HCT116 (cell line): ENCODE results near the gene KIAA2012. TPM values are rescaled to one million over a fixed set of nuclear protein-coding genes. Genes with fewer than 3 reads are reported as not detected.
A peak's percentile ranks its signal among the peaks of the same experiment; 100 is the strongest.

Experiments
- ATAC-seq: fragments of 200-7000 bp; cut with Tn5 transposase; 2 replicates; pipeline ENCODE4 v1.9.1; 2020; ENCODE audit warnings: mild to moderate bottlenecking, moderate library complexity
- BruUV-seq: library from RNA; stranded (reverse); fragments of 400-500 nt; replicated peaks from 2 replicates; lab custom pipeline; 2021; lab: Mats Ljungman, UMichigan
- CTCF ChIA-PET: fragments of 300-600 bp; sonication (Branson Sonifier 250); formaldehyde crosslinking; loops from one replicate; lab custom pipeline; 2021; ENCODE audit warnings: antibody characterized with exemption; lab: Charles Lee
- POLR2A ChIA-PET: fragments of 300-600, 350-600 bp; sonication (Branson Sonifier 250); formaldehyde crosslinking; loops from one replicate; lab custom pipeline; 2021; ENCODE audit warnings: antibody characterized with exemption; lab: Charles Lee
- RAD21 ChIA-PET, 2 experiments: fragments of 300-600 bp; sonication (Branson Sonifier 250); formaldehyde crosslinking; loops; one replicate each; lab custom pipeline; 2023; ENCODE audit warnings: low total read pairs in 2 of 2; ENCODE audit not compliant: uncharacterized antibody in 2 of 2, unreplicated experiment in 2 of 2, low non-redundant PET in 1 of 2; lab: Charles Lee
- DNase-seq: peaks from one replicate; pipeline ENCODE4 v3.0.0-alpha.2; 2010; ENCODE audit warnings: low read depth, low spot score
- H2AFZ ChIP-seq: fragments of 200-600 bp; shearing (Covaris generic), sonication (generic); 2 replicates; pipeline ENCODE4 v1.6.1; 2017; ENCODE audit warnings: low read depth, mixed run types, mixed read lengths, antibody characterized with exemption, low read length; ENCODE audit not compliant: poor library complexity, severe bottlenecking
- H3K27ac ChIP-seq: 2 replicates; pipeline ENCODE4 v1.5.1; 2012; ENCODE audit warnings: low read depth, low read length
- H3K27me3 ChIP-seq: fragments of 200-600 bp; sonication (generic); 2 replicates; pipeline ENCODE4 v1.6.1; 2016; ENCODE audit warnings: mixed run types, low read length, mixed read lengths; ENCODE audit not compliant: insufficient read depth
- H3K36me3 ChIP-seq, 2 experiments: fragments of 200-500 bp in 1 of 2; fragments of 200-600 bp in 1 of 2; sonication (Bioruptor generic) in 1 of 2; sonication (generic) in 1 of 2; 2 replicates each; pipeline versions ENCODE4 v1.5.1 to v1.6.1; 2014 to 2016; ENCODE audit warnings: low read length in 2 of 2, inconsistent platforms in 1 of 2, mixed read lengths in 1 of 2, mixed run types in 1 of 2; ENCODE audit not compliant: insufficient read depth in 2 of 2, control insufficient read depth in 1 of 2
- H3K4me1 ChIP-seq, 2 experiments: fragments of 200-600 bp in 1 of 2; sonication (generic) in 1 of 2; 2 replicates each; pipeline versions ENCODE4 v1.5.1 to v1.6.1; 2012 to 2017; ENCODE audit warnings: low read length in 2 of 2, inconsistent platforms in 1 of 2, mild to moderate bottlenecking in 1 of 2, mixed read lengths in 1 of 2, mixed run types in 1 of 2, moderate library complexity in 1 of 2; ENCODE audit not compliant: insufficient read depth in 2 of 2, control insufficient read depth in 1 of 2
- H3K4me2 ChIP-seq: fragments of 200-600 bp; sonication (generic); 2 replicates; pipeline ENCODE4 v1.6.1; 2017; ENCODE audit warnings: mixed run types, low read length, mixed read lengths
- H3K4me3 ChIP-seq, 2 experiments: fragments of 200-600 bp in 1 of 2; sonication (generic) in 1 of 2; replicated peaks in 1 of 2; 2 replicates each; pipeline ENCODE4 v1.5.1; 2011 to 2016; ENCODE audit warnings: low read length in 2 of 2, control low read depth in 1 of 2, low read depth in 1 of 2, mild to moderate bottlenecking in 1 of 2, mixed read lengths in 1 of 2, mixed run types in 1 of 2
- H3K79me2 ChIP-seq: fragments of 200-600 bp; sonication (generic); 2 replicates; pipeline ENCODE4 v1.6.1; 2017; ENCODE audit warnings: mild to moderate bottlenecking, mixed run types, low read length, moderate library complexity, mixed read lengths; ENCODE audit not compliant: insufficient read depth
- H3K9ac ChIP-seq: fragments of 200-600 bp; sonication (generic); 2 replicates; pipeline ENCODE4 v1.6.1; 2016; ENCODE audit warnings: low read length, mixed read lengths
- H3K9me2 ChIP-seq: fragments of 200-600 bp; sonication (generic), shearing (Covaris generic); 2 replicates; pipeline ENCODE4 v1.6.1; 2017; ENCODE audit warnings: mixed run types, mild to moderate bottlenecking, moderate library complexity; ENCODE audit not compliant: insufficient read depth
- H3K9me3 ChIP-seq, 2 experiments: fragments of 200-500 bp in 1 of 2; fragments of 200-600 bp in 1 of 2; sonication (Bioruptor generic) in 1 of 2; sonication (generic) in 1 of 2; 2 replicates each; pipeline ENCODE4 v1.6.1; 2014 to 2017; ENCODE audit warnings: low read length in 2 of 2, mixed read lengths in 2 of 2, inconsistent platforms in 1 of 2, low read depth in 1 of 2, mild to moderate bottlenecking in 1 of 2, mixed run types in 1 of 2, moderate library complexity in 1 of 2; ENCODE audit not compliant: control insufficient read depth in 1 of 2, insufficient read depth in 1 of 2
- H4K20me1 ChIP-seq: fragments of 200-600 bp; sonication (generic), shearing (Covaris generic); 2 replicates; pipeline ENCODE4 v1.6.1; 2017; ENCODE audit warnings: mixed run types, mild to moderate bottlenecking, moderate library complexity; ENCODE audit not compliant: insufficient read depth
- CBX3 ChIP-seq: IDR thresholded peaks from 2 replicates; pipeline ENCODE4 v1.6.1; 2012; ENCODE audit warnings: low read depth
- CTCF ChIP-seq, 3 experiments: fragments of 200-600 bp in 1 of 3; sonication (generic) in 1 of 3; IDR thresholded peaks in 2 of 3; conservative IDR thresholded peaks in 1 of 3; 2 replicates each; pipeline ENCODE4 v1.5.1; 2012 to 2017; ENCODE audit warnings: low read depth in 2 of 3, low read length in 2 of 3, antibody characterized with exemption in 1 of 3, borderline replicate concordance in 1 of 3, control low read depth in 1 of 3, mild to moderate bottlenecking in 1 of 3, mixed read lengths in 1 of 3, mixed run types in 1 of 3, moderate library complexity in 1 of 3; ENCODE audit not compliant: insufficient read depth in 1 of 3
- ELF1 ChIP-seq: IDR thresholded peaks from 2 replicates; pipeline ENCODE4 v1.6.1; 2012; ENCODE audit warnings: low read depth, borderline replicate concordance
- EZH2 ChIP-seq: fragments of 200-600 bp; sonication (generic); IDR thresholded peaks from 2 replicates; pipeline ENCODE4 v1.6.1; 2017; ENCODE audit warnings: antibody characterized with exemption, mixed run types
- FOSL1 ChIP-seq: IDR thresholded peaks from 2 replicates; pipeline ENCODE4 v1.6.1; 2012; ENCODE audit warnings: low read depth
- POLR2A ChIP-seq: IDR thresholded peaks from 2 replicates; pipeline ENCODE4 v1.7.0; 2011; ENCODE audit warnings: borderline replicate concordance; ENCODE audit not compliant: insufficient read depth, insufficient read length; ENCODE audit errors: extremely low read depth
- RAD21 ChIP-seq: IDR thresholded peaks from 2 replicates; pipeline ENCODE4 v1.6.1; 2012; ENCODE audit warnings: low read depth, mild to moderate bottlenecking
- REST ChIP-seq: IDR thresholded peaks from 2 replicates; pipeline ENCODE4 v1.6.1; 2012; ENCODE audit warnings: low read depth
- SP1 ChIP-seq: IDR thresholded peaks from 2 replicates; pipeline ENCODE4 v1.6.1; 2012; ENCODE audit warnings: low read depth
- YY1 ChIP-seq: IDR thresholded peaks from 2 replicates; pipeline ENCODE4 v1.6.1; 2011; ENCODE audit warnings: low read length, low read depth, moderate library complexity, mild to moderate bottlenecking; ENCODE audit not compliant: insufficient replicate concordance; ENCODE audit errors: extremely low read depth
- ZNF274 ChIP-seq: fragments of 200-500 bp; sonication (Bioruptor generic); IDR thresholded peaks from 2 replicates; pipeline ENCODE4 v1.6.1; 2014; ENCODE audit warnings: mild to moderate bottlenecking, low read depth, low read length, inconsistent platforms
- intact Hi-C: fragments of 100-400 bp; cut with micrococcal nuclease; formaldehyde crosslinking; loops from 2 replicates; pipeline ENCODE4 v1.10.0; 2022
- total RNA-seq: library from RNA; stranded (reverse); gene quantifications from one replicate; pipeline ENCODE4 v1.2.1, GENCODE V29; 2021; ENCODE audit not compliant: unreplicated experiment

Gene KIAA2012
- total RNA-seq, 1 experiment from 2014 or later: not detected

GRCh38 chr2:202104286-202104870 lies 31.3 kb downstream of the KIAA2012 start:
- Histone ChIP-seq H4K20me1 (no peaks in the 10 kb centered on the region), H3K9me3 (no peaks in the 10 kb centered on the region), H2AFZ (peak overlapping the region; percentile 84), H3K9ac (no peak overlapping the region), H3K9me2 (no peaks in the 10 kb centered on the region), H3K27me3 (no peaks in the 10 kb centered on the region), H3K4me2 (no peak overlapping the region), H3K36me3 (no peaks in the 10 kb centered on the region), H3K27ac (no peak overlapping the region), H3K4me1 (no peaks in the 10 kb centered on the region), H3K79me2 (no peaks in the 10 kb centered on the region), H3K4me3 (no peak overlapping the region)
- no TSS peak for BruUV-seq
- intact Hi-C loops: loop anchor here (1.0 kb wide), 1 partner anchor 74 kb away; no protein-coding TSS in a partner anchor
- POLR2A ChIA-PET: no interaction called here
- CTCF ChIA-PET: interaction anchor here (0.6 kb wide), 1 partner anchor 131 kb away, joined by 3 read pairs; no protein-coding TSS in a partner anchor
- TF ChIP-seq EZH2: no peak
- TF ChIP-seq CBX3: peak; percentile 63; the same call in 1 of the 2 replicates
- peak; percentile 68 to 93 (median 92); a peak in 5 of 6 replicates for TF ChIP-seq CTCF (IDR thresholded peaks at IDR 0.05 in 2 of 3, conservative IDR thresholded peaks at IDR 0.05 in 1 of 3; ENCODE audit: borderline replicate concordance in 1 of 3, insufficient read depth in 1 of 3, low read depth in 2 of 3, low read length in 2 of 3)
- peak; percentile 70 for TF ChIP-seq RAD21
- peak; percentile 31 for TF ChIP-seq YY1
- peak; percentile 40 for DNase-seq
- ATAC-seq: peak; percentile 98
- RAD21 ChIA-PET: no interaction called here

- no peaks in the 10 kb centered on the region for H3K79me2 ChIP-seq
- no peak overlapping the region for H3K27ac ChIP-seq
- ChIA-PET POLR2A (no interaction called here), CTCF (interaction anchor here (0.6 kb wide), 1 partner anchor 132 kb away, joined by 3 read pairs; no protein-coding TSS in a partner anchor), RAD21 (no interaction called here)
- H3K4me1 ChIP-seq: no peaks in the 10 kb centered on the region
- BruUV-seq: no TSS peak
- no peaks in the 10 kb centered on the region for H4K20me1 ChIP-seq
- H3K9me2 ChIP-seq: no peaks in the 10 kb centered on the region
- no peak overlapping the region for H3K9ac ChIP-seq
- DNase-seq: no peak
- H2AFZ ChIP-seq: peak overlapping the region; percentile 84
- no peaks in the 10 kb centered on the region for H3K27me3 ChIP-seq
- no peak for ATAC-seq
- no peak overlapping the region for H3K4me3 ChIP-seq
- H3K4me2 ChIP-seq: no peak overlapping the region
- no peaks in the 10 kb centered on the region for H3K36me3 ChIP-seq
- intact Hi-C loops: no loop called here
- H3K9me3 ChIP-seq: no peaks in the 10 kb centered on the region
- no peak for TF ChIP-seq EZH2
- TF ChIP-seq RAD21: no peak
- no peak for TF ChIP-seq POLR2A
- TF ChIP-seq ELF1: no peak
- TF ChIP-seq SP1: no peak
- no peak for TF ChIP-seq FOSL1
- TF ChIP-seq ZNF274: no peak
- no peak for TF ChIP-seq REST
- TF ChIP-seq YY1: no peak
Observed at GRCh38 chr2:202105025-202105424, 32.0 kb downstream of the KIAA2012 start.
